ENCODE results near the gene SPINT1.

SPINT1 gene

DNA sequence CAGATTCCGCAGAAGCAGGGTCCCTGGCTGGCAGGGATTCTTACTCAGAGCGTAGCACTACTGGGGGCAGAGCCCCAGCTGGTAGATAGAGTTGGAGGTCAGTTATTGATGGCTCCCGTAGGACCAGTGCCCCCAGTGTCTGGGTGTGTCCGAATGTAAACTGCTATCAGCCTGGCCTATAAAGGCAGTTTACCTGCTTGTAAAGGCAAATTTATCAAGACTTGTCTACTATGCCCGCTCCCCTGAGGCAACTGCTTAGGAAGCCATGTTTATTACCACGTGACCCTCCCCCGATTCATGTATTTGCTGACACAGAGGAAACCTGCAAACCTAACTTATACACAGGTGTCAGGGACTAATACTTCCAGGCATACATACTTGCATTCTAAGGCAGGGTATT is 14.7 kb upstream of the SPINT1 start:
- DNase-seq (ENCODE audit: low read depth), result no peak

DNA sequence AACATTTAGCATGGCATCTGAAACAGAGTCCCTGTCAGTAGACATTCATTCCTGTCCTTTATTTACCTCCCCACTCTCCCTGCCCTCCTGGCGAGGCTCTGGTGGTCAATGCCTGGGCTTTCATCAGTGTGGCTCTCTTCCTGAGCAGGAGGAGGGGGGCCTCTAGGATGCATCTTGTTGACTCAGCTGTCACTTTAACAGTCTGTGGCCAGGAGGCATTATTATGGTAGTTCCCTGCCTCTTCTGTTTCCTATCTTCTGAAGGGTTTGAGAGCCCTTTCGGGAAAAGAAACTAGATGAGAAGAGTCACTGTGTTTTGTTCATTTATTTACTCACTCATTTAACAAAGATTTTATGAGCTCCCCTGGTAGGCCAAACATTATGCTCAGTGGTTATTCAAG is 13.0 kb upstream of the SPINT1 start:
- DNase-seq (ENCODE audit: low read depth), result no peak

DNA sequence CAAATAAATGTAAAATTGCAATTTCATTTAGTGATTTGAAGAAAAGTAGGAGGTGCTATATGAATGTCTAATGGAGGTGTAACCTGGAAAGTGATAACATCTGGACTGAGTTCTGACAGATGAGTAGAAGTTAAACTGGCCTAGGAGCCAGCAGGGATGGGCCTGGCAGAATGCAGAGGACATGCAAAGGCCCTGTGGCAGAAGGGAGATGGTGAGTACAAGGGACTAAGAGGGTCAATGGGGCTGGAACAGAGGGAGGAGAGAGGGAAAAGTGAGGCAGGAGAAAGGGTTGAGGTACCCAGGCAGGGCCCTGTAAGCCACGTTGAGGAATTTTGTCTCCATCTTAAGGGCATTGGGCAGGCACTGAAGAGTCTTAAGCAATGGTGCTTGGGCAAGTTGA is 12.0 kb upstream of the SPINT1 start:
- no peak for DNase-seq (ENCODE audit: low read depth)

DNA sequence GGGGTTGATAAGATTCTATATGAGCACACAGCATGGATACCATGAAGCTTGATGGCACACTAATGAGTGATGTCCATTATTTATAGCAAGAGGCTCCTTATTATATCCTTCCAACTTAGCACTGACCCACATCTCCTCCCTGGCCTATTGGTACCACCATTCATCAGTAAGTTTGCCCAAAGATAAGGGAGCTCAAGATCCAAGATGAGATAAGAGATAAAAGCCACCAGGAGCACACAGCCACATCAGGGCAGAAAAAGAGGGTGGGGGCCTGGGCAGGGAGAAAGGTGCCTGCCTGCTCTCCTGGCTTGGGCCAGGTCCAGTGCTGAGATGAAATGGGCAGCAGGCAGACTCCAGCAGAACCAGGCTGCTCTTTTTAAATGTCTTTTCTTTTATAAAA is 10.9 kb upstream of the SPINT1 start:
- DNase-seq (ENCODE audit: low read depth), result no peak

DNA sequence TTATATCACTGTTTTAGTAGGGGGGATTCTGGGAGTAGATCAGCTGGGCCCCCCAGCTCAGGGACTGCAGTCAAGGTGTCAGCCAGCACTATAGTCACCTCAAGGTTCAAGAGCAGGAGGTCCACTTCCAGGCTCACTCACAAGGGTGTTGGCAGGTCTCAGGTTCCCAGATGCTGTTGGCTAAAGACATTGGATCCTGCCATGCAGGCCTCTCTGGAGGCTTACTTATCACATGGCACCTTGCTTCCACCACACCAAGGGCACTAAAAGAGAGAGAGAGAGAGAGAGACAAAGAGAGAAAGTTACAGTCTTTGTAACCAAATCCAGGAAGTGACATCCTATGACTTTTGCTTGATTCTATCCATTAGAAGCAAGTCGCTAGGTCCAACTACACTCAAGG is 7.8 kb upstream of the SPINT1 start:
- no peak for DNase-seq (ENCODE audit: low read depth)

DNA sequence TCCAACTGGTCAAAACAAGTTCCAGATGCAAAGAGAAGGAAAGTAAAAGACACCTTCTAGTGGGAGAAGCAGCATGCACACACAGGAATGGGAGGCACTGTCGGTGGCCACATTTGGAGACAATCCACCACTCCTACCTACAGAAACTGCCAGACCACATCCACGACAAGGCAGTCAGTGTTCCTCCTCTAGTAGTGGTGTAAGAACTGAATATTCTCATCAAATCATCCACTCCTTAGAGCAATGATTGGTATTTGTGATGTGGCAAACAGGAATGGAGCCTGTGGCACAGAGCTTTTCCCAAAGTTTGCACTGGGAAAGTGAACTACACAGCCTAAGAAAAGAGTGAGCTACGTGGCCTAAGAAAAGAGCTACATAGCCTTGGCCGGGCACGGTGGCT is 5.1 kb upstream of the SPINT1 start:
- no peak for DNase-seq (ENCODE audit: low read depth)

DNA sequence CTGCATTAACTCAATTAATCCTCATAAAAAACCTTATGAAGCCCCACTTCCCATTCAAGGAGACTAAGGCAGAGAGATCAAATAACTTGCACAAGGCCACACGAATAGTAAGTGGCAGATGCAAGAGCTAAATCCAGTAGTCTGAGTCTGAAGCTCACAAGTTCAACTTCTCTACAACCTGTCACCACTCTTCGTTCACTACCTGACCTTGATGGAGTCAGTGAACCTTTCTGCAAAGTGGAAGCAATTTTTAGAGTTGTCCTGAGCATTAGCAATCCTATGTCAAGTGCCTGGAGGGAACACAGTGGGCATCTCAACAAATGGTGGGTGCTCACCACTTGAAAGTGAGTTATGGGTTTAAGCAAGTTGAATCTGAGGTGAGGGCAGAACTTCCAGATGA is 2.1 kb upstream of the SPINT1 start:
- DNase-seq (ENCODE audit: low read depth), result no peak

DNA sequence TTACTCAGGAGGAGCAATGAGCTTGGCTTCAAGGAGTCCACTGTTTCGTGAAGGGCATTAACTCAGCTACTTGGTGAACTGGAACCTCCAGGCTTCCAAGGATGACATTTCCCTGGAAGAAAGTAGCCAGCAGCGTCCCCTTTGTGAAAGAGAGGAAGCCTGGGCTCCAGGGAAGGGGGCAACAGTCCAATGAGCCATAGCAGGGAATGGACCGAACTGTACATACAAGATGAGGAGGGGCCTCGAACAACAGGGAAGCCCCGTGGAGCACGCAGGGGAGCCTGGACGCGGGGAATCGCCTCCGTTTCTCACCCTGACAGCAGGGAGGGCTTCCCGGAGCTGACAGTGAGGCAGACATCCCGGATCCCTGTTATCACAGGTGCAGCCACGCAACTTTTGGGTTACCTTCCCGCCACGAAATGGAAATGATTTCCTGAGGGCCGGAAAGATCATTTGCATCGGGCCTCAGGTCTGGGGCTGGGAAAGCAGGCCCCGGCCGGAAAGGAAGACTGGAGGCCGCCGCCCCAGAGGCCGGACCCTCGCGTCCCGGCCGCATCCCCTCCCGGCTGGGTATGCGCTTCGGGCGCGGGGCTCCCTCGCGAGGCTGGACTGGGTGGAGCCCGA is 475 bp upstream of the SPINT1 start:
- DNase-seq (ENCODE audit: low read depth), result no peak

DNA sequence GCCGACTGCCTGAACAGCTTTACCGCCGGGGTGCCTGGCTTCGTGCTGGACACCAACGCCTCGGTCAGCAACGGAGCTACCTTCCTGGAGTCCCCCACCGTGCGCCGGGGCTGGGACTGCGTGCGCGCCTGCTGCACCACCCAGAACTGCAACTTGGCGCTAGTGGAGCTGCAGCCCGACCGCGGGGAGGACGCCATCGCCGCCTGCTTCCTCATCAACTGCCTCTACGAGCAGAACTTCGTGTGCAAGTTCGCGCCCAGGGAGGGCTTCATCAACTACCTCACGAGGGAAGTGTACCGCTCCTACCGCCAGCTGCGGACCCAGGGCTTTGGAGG is 815 bp downstream of the SPINT1 start:
- peak; percentile 35 for DNase-seq (ENCODE audit: low read depth)

DNA sequence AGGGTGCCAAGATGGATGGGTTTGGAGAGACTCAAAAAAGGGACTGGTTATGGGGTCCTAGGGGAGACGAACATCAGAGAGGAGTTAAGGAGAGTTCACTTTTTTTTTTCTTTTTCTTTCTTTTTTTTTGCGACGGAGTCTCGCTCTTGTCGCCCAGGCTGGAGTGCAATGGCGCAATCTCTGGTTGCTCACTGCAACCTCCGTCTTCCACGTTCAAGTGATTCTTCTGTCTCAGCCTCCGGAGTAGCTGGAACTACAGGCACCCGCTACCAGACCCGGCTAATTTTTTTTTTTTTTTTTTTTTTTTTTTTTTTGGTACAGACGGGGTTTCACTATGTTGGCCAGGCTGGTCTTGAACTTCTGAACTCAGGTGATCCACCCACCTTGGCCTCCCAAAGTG is 1.2 kb downstream of the SPINT1 start:
- no peak for DNase-seq (ENCODE audit: low read depth)

DNA sequence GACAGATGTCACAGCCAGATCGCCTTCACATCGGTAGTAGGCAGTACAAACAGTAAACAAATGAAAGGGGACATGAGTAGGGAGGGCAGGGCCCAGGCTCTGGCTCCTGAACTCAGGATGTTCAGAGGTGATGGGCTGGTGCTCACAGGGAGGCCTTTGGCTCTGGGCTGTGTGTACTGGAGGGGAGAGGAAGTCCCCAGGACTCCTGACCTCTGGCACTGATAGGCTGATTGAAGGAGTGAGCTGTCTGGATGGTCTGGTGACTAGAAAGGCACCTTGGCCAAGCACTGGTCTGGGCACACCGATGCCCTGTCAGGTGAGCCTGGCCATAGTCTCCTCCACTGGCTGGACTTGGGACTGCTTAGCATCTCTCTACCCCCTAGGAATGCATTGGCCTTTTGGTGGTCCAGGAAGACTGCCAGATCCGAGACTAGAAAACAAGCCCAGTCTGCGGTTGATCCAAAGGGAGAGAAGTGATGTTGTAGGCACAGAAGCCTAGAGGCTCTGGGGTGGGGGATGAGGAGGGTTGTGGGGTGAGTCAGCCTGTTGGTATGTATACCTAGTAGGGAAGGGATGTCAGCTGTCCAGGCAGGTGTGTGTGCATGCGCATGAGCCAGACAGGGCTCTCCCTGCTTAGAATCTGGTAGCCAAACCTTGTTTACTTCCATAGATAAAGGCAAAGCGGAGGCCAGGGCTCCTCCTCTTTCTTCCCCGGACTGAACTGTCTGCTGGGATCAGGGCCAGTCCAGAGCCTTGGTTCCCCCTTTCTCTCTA is 1.9 kb downstream of the SPINT1 start:
- DNase-seq (ENCODE audit: low read depth), result no peak

DNA sequence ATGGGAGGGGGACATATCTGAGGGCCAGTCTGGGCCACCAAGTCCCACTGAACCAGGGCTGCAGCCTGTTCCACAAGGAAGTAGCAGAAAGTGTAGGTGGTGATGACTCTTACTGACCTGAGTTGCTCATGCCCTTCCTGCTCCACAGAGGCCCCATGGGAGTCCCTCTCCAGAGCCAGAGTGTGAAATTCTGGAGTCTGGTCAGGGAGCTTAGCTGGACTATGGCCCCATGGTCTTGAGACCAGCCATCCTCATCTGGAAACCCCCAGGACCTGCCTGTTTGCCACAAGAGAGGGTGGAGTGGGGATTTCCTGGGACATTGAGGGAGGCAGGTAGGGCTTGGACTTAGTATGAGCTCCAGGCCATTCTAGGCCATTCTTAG is 3.0 kb downstream of the SPINT1 start:
- DNase-seq (ENCODE audit: low read depth), result no peak

DNA sequence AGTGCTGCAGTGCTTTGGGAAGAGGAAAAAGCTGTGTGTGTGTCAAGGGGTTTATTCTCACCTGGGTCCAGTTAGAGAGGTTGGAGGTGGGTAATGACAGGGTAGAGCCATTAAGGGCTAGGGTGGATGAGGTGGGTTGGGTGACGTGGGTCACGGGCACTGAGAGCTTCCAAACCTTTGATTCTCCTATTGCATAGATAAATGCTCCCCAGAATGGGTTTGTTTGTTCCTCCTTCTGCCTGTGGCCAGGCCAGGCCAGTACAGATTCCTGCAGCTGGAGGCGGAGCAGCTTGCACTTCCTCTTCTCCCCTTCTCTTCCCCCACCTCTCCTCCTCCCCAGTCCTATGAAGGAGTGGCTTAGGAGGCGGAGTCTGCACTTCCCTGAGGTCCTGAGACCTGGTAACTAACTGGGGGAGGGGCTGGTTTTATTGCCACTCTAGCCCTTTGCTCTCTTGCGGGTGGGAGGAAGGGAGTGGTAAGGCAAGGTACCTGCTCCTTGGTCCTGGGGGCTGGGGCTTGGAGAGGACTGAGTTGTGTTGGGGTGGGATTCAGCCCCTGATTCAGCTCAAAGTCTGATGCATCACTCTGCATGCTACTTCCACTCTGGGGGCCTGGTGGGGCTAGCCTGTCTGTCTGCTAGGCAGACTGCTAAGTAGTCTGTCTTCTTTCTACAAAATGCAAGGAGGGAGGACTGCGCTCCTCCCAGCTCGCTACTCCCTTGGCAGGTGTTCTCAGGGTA is 3.5 kb downstream of the SPINT1 start:
- DNase-seq (ENCODE audit: low read depth), result no peak

DNA sequence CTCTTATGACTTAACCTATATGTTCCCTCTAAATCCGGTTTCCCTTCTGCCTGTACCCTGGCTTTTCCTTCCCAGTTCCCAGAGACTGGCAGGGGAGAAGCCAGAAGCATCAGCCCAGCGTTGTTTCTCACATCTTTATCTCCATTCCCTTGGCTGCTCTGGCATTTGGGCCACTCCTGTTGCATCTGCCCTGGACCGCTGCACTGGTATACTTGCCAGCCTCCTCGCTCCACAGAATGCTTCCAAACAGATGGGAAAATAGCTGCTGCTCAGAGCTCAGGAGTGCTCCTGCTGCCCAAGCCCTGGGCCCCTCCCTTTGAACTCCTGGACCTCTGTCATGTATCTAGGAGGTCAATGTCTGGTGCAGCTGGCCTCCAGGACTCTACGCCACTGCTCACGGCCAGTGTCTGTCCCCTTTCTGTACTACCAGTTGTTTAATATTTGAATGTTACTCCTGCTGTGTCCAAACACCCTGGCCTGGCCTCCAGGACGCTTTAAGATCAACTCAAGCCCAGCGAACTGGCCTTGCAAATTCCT is 6.8 kb downstream of the SPINT1 start:
- DNase-seq (ENCODE audit: low read depth), result no peak

DNA sequence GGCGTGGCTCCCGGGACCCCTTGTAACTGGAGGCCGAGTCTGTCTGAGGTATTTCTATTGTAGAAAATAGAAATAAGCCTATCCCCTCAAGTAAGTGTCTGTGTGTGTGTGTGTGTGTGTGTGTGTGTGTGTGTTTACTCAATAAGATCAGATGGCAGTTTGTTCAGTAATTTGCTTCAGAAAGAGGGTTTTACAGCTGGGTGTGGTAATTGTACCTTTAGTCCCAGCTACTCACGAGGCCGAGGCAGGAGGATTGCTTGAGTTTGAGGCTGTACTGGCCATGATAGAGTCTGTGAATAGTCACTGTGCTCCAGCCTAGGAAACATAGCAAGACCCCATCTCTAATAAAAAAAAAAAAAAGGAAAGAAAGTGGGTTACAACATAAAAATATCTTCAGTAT is 8.7 kb downstream of the SPINT1 start:
- DNase-seq (ENCODE audit: low read depth), result no peak

DNA sequence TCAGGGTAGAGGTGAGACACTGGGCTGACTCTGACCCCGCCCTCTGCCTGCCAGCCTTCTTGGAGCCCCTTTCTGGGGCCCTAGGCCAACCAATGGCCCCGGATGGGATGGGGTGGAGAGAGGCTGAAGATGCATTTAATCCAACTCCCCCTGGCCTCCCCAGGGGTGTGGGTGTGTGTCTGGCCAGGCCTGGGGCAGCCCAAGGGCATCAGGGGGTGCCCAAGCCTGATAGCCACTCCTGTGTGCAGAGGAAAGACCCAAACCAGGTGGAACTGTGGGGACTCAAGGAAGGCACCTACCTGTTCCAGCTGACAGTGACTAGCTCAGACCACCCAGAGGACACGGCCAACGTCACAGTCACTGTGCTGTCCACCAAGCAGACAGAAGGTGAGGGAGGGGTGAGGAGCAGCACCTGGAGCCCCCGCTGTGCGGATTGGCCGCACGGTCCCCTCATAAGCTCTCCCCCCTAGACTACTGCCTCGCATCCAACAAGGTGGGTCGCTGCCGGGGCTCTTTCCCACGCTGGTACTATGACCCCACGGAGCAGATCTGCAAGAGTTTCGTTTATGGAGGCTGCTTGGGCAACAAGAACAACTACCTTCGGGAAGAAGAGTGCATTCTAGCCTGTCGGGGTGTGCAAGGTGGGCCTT is 9.5 kb downstream of the SPINT1 start:
- no peak for DNase-seq (ENCODE audit: low read depth)

DNA sequence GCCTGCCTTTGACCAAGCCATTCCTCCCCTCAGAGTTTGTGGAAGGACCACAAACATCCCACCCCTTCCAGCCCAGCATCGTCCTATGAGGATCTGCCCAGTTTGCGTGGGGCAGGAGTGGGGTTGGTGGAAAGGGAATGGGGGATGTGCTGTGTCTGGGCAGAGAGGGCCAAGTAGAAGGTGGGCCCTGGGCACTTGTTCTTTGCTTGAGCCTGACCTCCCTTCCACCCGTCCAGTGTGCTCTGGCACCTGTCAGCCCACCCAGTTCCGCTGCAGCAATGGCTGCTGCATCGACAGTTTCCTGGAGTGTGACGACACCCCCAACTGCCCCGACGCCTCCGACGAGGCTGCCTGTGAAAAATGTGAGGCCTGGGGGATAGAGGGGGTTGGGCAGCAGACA is 10.3 kb downstream of the SPINT1 start:
- DNase-seq (ENCODE audit: low read depth), result no peak

DNA sequence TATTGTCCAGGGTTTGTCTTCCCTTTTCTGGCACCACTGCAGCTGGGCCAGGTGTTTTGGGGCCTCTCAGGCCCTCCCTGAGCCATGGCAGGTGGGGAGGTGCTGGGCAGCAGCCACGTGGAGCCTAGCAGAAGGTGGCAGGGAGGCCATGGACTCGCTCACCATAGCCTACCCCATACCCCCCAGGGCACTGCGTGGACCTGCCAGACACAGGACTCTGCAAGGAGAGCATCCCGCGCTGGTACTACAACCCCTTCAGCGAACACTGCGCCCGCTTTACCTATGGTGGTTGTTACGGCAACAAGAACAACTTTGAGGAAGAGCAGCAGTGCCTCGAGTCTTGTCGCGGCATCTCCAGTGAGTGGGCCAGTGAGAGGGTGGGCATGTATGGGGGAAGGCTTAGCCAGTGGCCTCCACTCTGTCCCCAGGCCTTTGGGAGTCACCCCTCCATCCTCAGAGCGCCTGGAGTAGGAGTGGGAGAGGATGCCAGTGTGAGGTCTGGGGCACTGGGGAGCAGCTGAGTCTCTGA is 11.9 kb downstream of the SPINT1 start:
- DNase-seq (ENCODE audit: low read depth), result no peak

DNA sequence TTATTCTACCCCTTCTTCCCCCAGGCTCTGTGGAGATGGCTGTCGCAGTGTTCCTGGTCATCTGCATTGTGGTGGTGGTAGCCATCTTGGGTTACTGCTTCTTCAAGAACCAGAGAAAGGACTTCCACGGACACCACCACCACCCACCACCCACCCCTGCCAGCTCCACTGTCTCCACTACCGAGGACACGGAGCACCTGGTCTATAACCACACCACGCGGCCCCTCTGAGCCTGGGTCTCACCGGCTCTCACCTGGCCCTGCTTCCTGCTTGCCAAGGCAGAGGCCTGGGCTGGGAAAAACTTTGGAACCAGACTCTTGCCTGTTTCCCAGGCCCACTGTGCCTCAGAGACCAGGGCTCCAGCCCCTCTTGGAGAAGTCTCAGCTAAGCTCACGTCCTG is 12.9 kb downstream of the SPINT1 start:
- no peak for DNase-seq (ENCODE audit: low read depth)

DNA sequence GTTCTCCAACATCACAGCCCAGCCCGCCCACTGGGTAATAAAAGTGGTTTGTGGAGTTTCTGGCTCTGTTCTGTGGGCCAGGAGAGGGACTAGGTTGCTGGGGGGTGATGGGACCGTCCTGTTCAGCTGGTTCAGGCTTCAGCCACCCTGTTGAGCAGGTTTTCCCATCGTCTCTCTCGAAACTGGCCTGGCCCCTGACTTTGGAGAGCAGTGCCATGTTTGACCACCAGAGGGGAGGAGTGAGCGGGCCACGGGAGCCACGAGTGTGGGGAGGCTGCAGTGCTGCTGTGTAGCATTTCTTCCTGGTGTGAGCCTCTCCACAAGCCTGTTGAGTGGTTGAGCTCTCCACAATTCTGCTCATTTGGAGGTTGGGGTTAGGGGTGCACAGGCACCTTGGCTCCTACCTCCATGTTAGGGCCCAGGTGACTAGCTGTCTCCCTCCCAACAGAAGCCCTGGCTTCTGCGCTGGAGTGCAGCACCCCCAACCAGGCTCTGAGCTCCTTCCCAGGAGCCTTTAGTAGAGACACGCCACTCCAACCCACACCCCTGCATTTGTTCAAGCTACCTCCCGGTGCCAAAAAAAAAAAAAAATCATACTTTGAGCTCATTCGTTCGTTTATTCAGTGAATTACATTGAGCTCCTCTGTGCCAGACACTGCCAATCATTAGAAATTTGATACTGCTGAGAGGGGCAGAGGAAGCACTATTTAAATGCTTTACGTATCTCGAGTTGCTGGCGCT is 13.9 kb downstream of the SPINT1 start:
- DNase-seq (ENCODE audit: low read depth), result peak; percentile 74

DNA sequence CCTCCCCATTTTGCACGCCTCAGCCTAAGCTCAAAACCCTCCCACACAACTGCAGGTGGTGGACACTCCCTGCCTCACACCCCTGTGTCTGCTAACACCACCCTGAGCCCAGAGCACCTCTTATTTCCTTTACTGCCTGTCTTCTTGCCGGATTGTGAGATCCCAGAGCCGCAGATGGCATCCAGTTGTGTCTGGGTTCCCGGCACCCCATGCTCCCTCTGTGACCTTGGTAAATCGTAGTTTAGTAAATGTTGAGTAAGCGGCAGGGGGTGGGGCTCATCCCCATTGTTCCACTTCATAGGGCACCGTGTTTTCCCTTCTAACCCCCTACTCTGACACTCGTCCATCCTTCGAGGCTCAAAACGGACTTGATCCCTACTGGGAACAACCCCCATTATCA is 14.9 kb downstream of the SPINT1 start:
- DNase-seq (ENCODE audit: low read depth), result no peak

Measured in activated T-cell treated with anti-CD3 and anti-CD28 coated beads for 48 hours (primary cell).